Mesendoderm (in vitro differentiated cells): ENCODE data around the gene GGTLC1.

Experiments
- DNase-seq: peaks from one replicate; pipeline ENCODE4 v3.0.0; 2013
- H2AK5ac ChIP-seq: 2 replicates; pipeline ENCODE4 v1.6.1; 2013; ENCODE audit warnings: low read length, inconsistent platforms
- H2BK120ac ChIP-seq: 2 replicates; pipeline ENCODE4 v1.6.1; 2013; ENCODE audit warnings: low read depth, mild to moderate bottlenecking, low read length, moderate library complexity, mixed read lengths
- H2BK15ac ChIP-seq: replicated peaks from 2 replicates; pipeline ENCODE4 v1.6.1; 2013; ENCODE audit warnings: low read depth, mild to moderate bottlenecking, moderate library complexity
- H2BK5ac ChIP-seq: 2 replicates; pipeline ENCODE4 v1.6.1; 2013; ENCODE audit warnings: low read length, inconsistent platforms
- H3K18ac ChIP-seq: 2 replicates; pipeline ENCODE4 v1.6.1; 2013; ENCODE audit warnings: mild to moderate bottlenecking, low read length, mixed read lengths
- H3K23ac ChIP-seq: one replicate; pipeline ENCODE4 v1.6.1; 2013; ENCODE audit warnings: low read length
- H3K27ac ChIP-seq: 2 replicates; pipeline ENCODE4 v1.5.1; 2013; ENCODE audit warnings: low read depth, mild to moderate bottlenecking, inconsistent platforms, low read length, moderate library complexity
- H3K27me3 ChIP-seq: 2 replicates; pipeline ENCODE4 v1.6.1; 2013; ENCODE audit warnings: low read length, control low read depth, mild to moderate bottlenecking, inconsistent platforms; ENCODE audit not compliant: insufficient read depth, poor library complexity
- H3K36me3 ChIP-seq: 2 replicates; pipeline ENCODE4 v1.6.1; 2013; ENCODE audit warnings: low read length, inconsistent platforms; ENCODE audit not compliant: control insufficient read depth, insufficient read depth
- H3K4ac ChIP-seq: one replicate; pipeline ENCODE4 v1.6.1; 2013; ENCODE audit warnings: low read depth, mild to moderate bottlenecking, low read length, moderate library complexity
- H3K4me1 ChIP-seq: 2 replicates; pipeline ENCODE4 v1.6.1; 2013; ENCODE audit warnings: low read depth, low read length, inconsistent platforms; ENCODE audit not compliant: control insufficient read depth
- H3K4me2 ChIP-seq: 2 replicates; pipeline ENCODE4 v1.6.1; 2013; ENCODE audit warnings: low read length
- H3K4me3 ChIP-seq: 2 replicates; pipeline ENCODE4 v1.5.1; 2013; ENCODE audit warnings: mild to moderate bottlenecking, low read length
- H3K56ac ChIP-seq: one replicate; pipeline ENCODE4 v1.6.1; 2013; ENCODE audit warnings: low read length
- H3K79me1 ChIP-seq: 2 replicates; pipeline ENCODE4 v1.6.1; 2013; ENCODE audit warnings: low read length, inconsistent platforms
- H3K79me2 ChIP-seq: 2 replicates; pipeline ENCODE4 v1.6.1; 2013; ENCODE audit warnings: mild to moderate bottlenecking, low read length; ENCODE audit not compliant: control insufficient read depth, insufficient read depth
- H3K9ac ChIP-seq: 2 replicates; pipeline ENCODE4 v1.6.1; 2013; ENCODE audit warnings: low read length, inconsistent platforms
- H4K5ac ChIP-seq: one replicate; pipeline ENCODE4 v1.6.1; 2013; ENCODE audit warnings: low read length
- H4K8ac ChIP-seq: one replicate; pipeline ENCODE4 v1.6.1; 2013; ENCODE audit warnings: low read depth, mild to moderate bottlenecking, control low read depth, low read length, moderate library complexity
- WGBS: extraction: QIAGEN DNeasy Blood & Tissue Kit; methylation state at CpG from one replicate; pipeline ENCODE4 v1.1.7; 2013; ENCODE audit warnings: low lambda C conversion rate, missing lambda C conversion rate; ENCODE audit not compliant: insufficient coverage; ENCODE audit errors: extremely low coverage; 5-methylcytosine and 5-hydroxymethylcytosine counted together

The GGTLC1 gene

GRCh38 chr20:23955896-23956295 lies 32.7 kb downstream of the GGTLC1 start:
- no peak for DNase-seq
- Histone ChIP-seq H3K9ac (no peak overlapping the region), H2BK5ac (no peak overlapping the region), H3K27ac (no peak overlapping the region), H2AK5ac (no peak overlapping the region), H3K79me1 (no peaks in the 10 kb centered on the region), H3K4me2 (no peak overlapping the region), H2BK15ac (no peak overlapping the region), H4K5ac (no peak overlapping the region), H3K4me1 (no peaks in the 10 kb centered on the region), H3K27me3 (no peaks in the 10 kb centered on the region), H4K8ac (no peak overlapping the region), H3K36me3 (no peaks in the 10 kb centered on the region), H3K4me3 (no peak overlapping the region), H2BK120ac (no peak overlapping the region), H3K56ac (no peak overlapping the region), H3K18ac (no peak overlapping the region), H3K23ac (no peak overlapping the region), H3K79me2 (no peaks in the 10 kb centered on the region), H3K4ac (no peak overlapping the region)
- WGBS, result no CpG with 5 or more reads among the region's 3 CpGs

GRCh38 chr20:23954008-23954745 lies 34.4 kb downstream of the GGTLC1 start:
- Histone ChIP-seq H2AK5ac (no peak overlapping the region), H2BK120ac (no peak overlapping the region), H3K27ac (no peak overlapping the region), H3K36me3 (no peaks in the 10 kb centered on the region), H2BK5ac (no peak overlapping the region), H3K4ac (no peak overlapping the region), H4K5ac (no peak overlapping the region), H3K79me2 (no peaks in the 10 kb centered on the region), H3K9ac (no peak overlapping the region), H3K18ac (no peak overlapping the region), H2BK15ac (no peak overlapping the region), H3K4me1 (no peaks in the 10 kb centered on the region), H3K4me2 (no peak overlapping the region), H3K23ac (no peak overlapping the region), H3K4me3 (no peak overlapping the region), H4K8ac (no peak overlapping the region), H3K27me3 (no peaks in the 10 kb centered on the region), H3K56ac (no peak overlapping the region), H3K79me1 (no peaks in the 10 kb centered on the region)
- no peak for DNase-seq
- no CpG with 5 or more reads among the region's 13 CpGs for WGBS

- Histone ChIP-seq H3K56ac (no peak overlapping the region), H3K36me3 (no peaks in the 10 kb centered on the region), H2BK120ac (no peak overlapping the region), H4K5ac (no peak overlapping the region), H3K27ac (no peak overlapping the region), H3K79me2 (no peaks in the 10 kb centered on the region), H3K23ac (no peak overlapping the region), H2BK5ac (no peak overlapping the region), H4K8ac (no peak overlapping the region), H2AK5ac (no peak overlapping the region), H3K4me2 (no peak overlapping the region), H3K4me1 (no peaks in the 10 kb centered on the region), H3K9ac (no peak overlapping the region), H2BK15ac (no peak overlapping the region), H3K4ac (no peak overlapping the region), H3K4me3 (no peak overlapping the region), H3K18ac (no peak overlapping the region), H3K79me1 (no peaks in the 10 kb centered on the region), H3K27me3 (no peaks in the 10 kb centered on the region)
- no peak for DNase-seq
- no CpG with 5 or more reads among the region's 3 CpGs for WGBS
These were observed 42.4 kb downstream of the GGTLC1 start for GRCh38 chr20:23946206-23946605.

- Histone ChIP-seq H3K79me2 (no peaks in the 10 kb centered on the region), H2BK15ac (no peak overlapping the region), H3K56ac (no peak overlapping the region), H3K4ac (no peak overlapping the region), H2BK5ac (no peak overlapping the region), H3K23ac (no peak overlapping the region), H4K8ac (no peak overlapping the region), H3K4me1 (no peaks in the 10 kb centered on the region), H3K36me3 (no peaks in the 10 kb centered on the region), H2BK120ac (no peak overlapping the region), H2AK5ac (no peak overlapping the region), H3K27ac (no peak overlapping the region), H3K79me1 (no peaks in the 10 kb centered on the region), H3K9ac (no peak overlapping the region), H4K5ac (no peak overlapping the region), H3K4me2 (no peak overlapping the region), H3K4me3 (no peak overlapping the region), H3K18ac (no peak overlapping the region), H3K27me3 (no peaks in the 10 kb centered on the region)
- DNase-seq, result no peak
- WGBS, result no CpG with 5 or more reads among the region's 5 CpGs
These were observed 45.3 kb downstream of the GGTLC1 start for GRCh38 chr20:23943304-23943703.

- H2AK5ac ChIP-seq, result no peak overlapping the region
- H3K9ac ChIP-seq, result no peak overlapping the region
- no peak overlapping the region for H3K4ac ChIP-seq
- no peaks in the 10 kb centered on the region for H3K36me3 ChIP-seq
- no peaks in the 10 kb centered on the region for H3K79me2 ChIP-seq
- H2BK120ac ChIP-seq, result no peak overlapping the region
- no peak for DNase-seq
- no peaks in the 10 kb centered on the region for H3K79me1 ChIP-seq
- H3K23ac ChIP-seq, result no peak overlapping the region
- H3K27ac ChIP-seq, result no peak overlapping the region
- H3K56ac ChIP-seq, result no peak overlapping the region
- no peaks in the 10 kb centered on the region for H3K4me1 ChIP-seq
- no peak overlapping the region for H4K5ac ChIP-seq
- no peaks in the 10 kb centered on the region for H3K27me3 ChIP-seq
- H3K4me2 ChIP-seq, result no peak overlapping the region
- H3K4me3 ChIP-seq, result no peak overlapping the region
- no peak overlapping the region for H2BK15ac ChIP-seq
- H4K8ac ChIP-seq, result no peak overlapping the region
- no peak overlapping the region for H3K18ac ChIP-seq
- no peak overlapping the region for H2BK5ac ChIP-seq
These were observed 48.9 kb downstream of the GGTLC1 start for GRCh38 chr20:23939641-23940040.

- WGBS, result no CpG with 5 or more reads among the region's 2 CpGs
These were observed 49.5 kb downstream of the GGTLC1 start for GRCh38 chr20:23939063-23939462.

More at GRCh38 chr20:23939063-23939462, 49.5 kb downstream of the GGTLC1 start:
- no peak overlapping the region for H3K4me2 ChIP-seq
- no peaks in the 10 kb centered on the region for H3K27me3 ChIP-seq
- no peaks in the 10 kb centered on the region for H3K79me1 ChIP-seq
- no peak overlapping the region for H4K5ac ChIP-seq
- H3K18ac ChIP-seq, result no peak overlapping the region
- H3K56ac ChIP-seq, result no peak overlapping the region
- no peak for DNase-seq
- H2BK5ac ChIP-seq, result no peak overlapping the region
- H3K4me3 ChIP-seq, result no peak overlapping the region
- H3K27ac ChIP-seq, result no peak overlapping the region
- no peak overlapping the region for H2BK120ac ChIP-seq
- no peaks in the 10 kb centered on the region for H3K4me1 ChIP-seq
- H3K79me2 ChIP-seq, result no peaks in the 10 kb centered on the region
- H2AK5ac ChIP-seq, result no peak overlapping the region
- H3K23ac ChIP-seq, result no peak overlapping the region
- no peak overlapping the region for H3K9ac ChIP-seq
- H2BK15ac ChIP-seq, result no peak overlapping the region
- no peak overlapping the region for H4K8ac ChIP-seq
- H3K36me3 ChIP-seq, result no peaks in the 10 kb centered on the region
- no peak overlapping the region for H3K4ac ChIP-seq
